OCI-LY3 (cell line): Measurements from ENCODE around the gene NEUROD2.

ENCODE experiments used
- H2AFZ ChIP-seq: fragments of 200-600, 300-600 bp; shearing (Covaris generic); 2 replicates; pipeline ENCODE4 v1.6.0; 2014; ENCODE audit warnings: antibody characterized with exemption, low read depth, low read length
- H3K27ac ChIP-seq: fragments of 200-600, 300-600 bp; sonication (generic); 2 replicates; pipeline ENCODE4 v1.5.1; 2014; ENCODE audit warnings: mild to moderate bottlenecking, low read length, moderate library complexity, mixed read lengths
- H3K27me3 ChIP-seq: fragments of 200-600, 300-600 bp; sonication (generic); 2 replicates; pipeline ENCODE4 v1.6.1; 2014; ENCODE audit warnings: low read depth, low read length, mixed read lengths
- H3K36me3 ChIP-seq: fragments of 200-600, 300-600 bp; sonication (generic); replicated peaks from 2 replicates; pipeline ENCODE3; 2014; ENCODE audit warnings: low read depth, low read length, mixed read lengths
- H3K4me1 ChIP-seq: fragments of 300-600, 200-600 bp; sonication (generic); 2 replicates; pipeline ENCODE4 v1.6.1; 2014; ENCODE audit warnings: low read length, mixed read lengths
- H3K4me2 ChIP-seq: fragments of 200-600, 300-600 bp; sonication (generic); 2 replicates; pipeline ENCODE4 v1.6.1; 2014; ENCODE audit warnings: low read length, mixed read lengths
- H3K4me3 ChIP-seq: fragments of 300-600, 200-600 bp; sonication (generic); 2 replicates; pipeline ENCODE4 v1.5.1; 2014; ENCODE audit warnings: antibody characterized with exemption, mild to moderate bottlenecking, low read length, moderate library complexity
- H3K79me2 ChIP-seq: fragments of 300-600, 200-600 bp; shearing (Covaris generic); 2 replicates; pipeline ENCODE4 v1.6.1; 2014; ENCODE audit warnings: mild to moderate bottlenecking, low read length, mixed read lengths
- H3K9ac ChIP-seq: fragments of 300-600, 200-600 bp; shearing (Covaris generic); 2 replicates; pipeline ENCODE4 v1.6.0; 2014; ENCODE audit warnings: mild to moderate bottlenecking, low read length, moderate library complexity
- H3K9me3 ChIP-seq: fragments of 200-600, 300-600 bp; shearing (Covaris generic); 2 replicates; pipeline ENCODE4 v1.6.1; 2014; ENCODE audit warnings: low read length, mixed read lengths; ENCODE audit not compliant: insufficient read depth
- H4K20me1 ChIP-seq: fragments of 200-600, 300-600 bp; sonication (generic); 2 replicates; pipeline ENCODE4 v1.6.1; 2016; ENCODE audit warnings: low read length, mixed read lengths; ENCODE audit not compliant: insufficient read depth
- EZH2phosphoT487 ChIP-seq: fragments of 200-600 bp; shearing (Covaris generic); IDR thresholded peaks from 2 replicates; pipeline ENCODE4 v1.6.1; 2018; ENCODE audit warnings: antibody characterized with exemption, mixed run types, low read depth
- TF ChIP-seq, protein P1 (sequence below): fragments of 200-600, 300-600 bp; sonication (generic); IDR thresholded peaks from 2 replicates; pipeline ENCODE4 v1.5.1; 2014; ENCODE audit warnings: antibody characterized with exemption, low read length, low read depth

Gene NEUROD2

DNA sequence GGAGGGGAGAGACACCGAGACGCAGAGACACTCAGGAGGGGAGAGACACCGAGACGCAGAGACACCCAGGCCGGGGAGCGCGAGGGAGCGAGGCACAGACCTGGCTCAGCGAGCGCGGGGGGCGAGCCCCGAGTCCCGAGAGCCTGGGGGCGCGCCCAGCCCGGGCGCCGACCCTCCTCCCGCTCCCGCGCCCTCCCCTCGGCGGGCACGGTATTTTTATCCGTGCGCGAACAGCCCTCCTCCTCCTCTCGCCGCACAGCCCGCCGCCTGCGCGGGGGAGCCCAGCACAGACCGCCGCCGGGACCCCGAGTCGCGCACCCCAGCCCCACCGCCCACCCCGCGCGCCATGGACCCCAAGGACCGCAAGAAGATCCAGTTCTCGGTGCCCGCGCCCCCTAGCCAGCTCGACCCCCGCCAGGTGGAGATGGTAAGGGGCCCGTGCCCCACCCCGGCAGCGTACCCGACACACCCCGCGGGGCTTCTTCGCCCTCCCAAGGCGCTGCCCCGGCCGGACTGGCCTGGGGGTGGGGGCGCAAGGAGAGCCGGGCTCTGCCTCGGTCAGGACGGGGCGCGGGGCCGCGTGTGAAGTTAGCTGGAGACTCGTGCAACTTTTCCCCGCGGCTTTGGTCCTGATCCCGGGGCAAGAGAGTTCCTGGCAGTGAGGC, 19.5 kb upstream of the NEUROD2 start:
- Histone ChIP-seq H3K9ac (no peak overlapping the region), H3K4me3 (no peak overlapping the region)
- TF ChIP-seq, protein P1, sequence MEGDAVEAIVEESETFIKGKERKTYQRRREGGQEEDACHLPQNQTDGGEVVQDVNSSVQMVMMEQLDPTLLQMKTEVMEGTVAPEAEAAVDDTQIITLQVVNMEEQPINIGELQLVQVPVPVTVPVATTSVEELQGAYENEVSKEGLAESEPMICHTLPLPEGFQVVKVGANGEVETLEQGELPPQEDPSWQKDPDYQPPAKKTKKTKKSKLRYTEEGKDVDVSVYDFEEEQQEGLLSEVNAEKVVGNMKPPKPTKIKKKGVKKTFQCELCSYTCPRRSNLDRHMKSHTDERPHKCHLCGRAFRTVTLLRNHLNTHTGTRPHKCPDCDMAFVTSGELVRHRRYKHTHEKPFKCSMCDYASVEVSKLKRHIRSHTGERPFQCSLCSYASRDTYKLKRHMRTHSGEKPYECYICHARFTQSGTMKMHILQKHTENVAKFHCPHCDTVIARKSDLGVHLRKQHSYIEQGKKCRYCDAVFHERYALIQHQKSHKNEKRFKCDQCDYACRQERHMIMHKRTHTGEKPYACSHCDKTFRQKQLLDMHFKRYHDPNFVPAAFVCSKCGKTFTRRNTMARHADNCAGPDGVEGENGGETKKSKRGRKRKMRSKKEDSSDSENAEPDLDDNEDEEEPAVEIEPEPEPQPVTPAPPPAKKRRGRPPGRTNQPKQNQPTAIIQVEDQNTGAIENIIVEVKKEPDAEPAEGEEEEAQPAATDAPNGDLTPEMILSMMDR: no peak
- no peak for TF ChIP-seq EZH2phosphoT487

GRCh38 chr17:39626171-39627046, 18.7 kb upstream of the NEUROD2 start, which contains the start of gene PPP1R1B:
TSS of gene PPP1R1B (plus strand) at chr17:39626952. CDS start at chr17:39627393, 441 bp downstream.
- no peaks in the 10 kb centered on the region for H3K27me3 ChIP-seq
- no peak within 1 kb of the TSS for H3K9ac ChIP-seq
- no peak within 1 kb of the TSS for H2AFZ ChIP-seq
- H3K79me2 ChIP-seq: no peaks in the 10 kb centered on the region
- peaks cover 15% of the 10 kb centered on the region for H3K4me1 ChIP-seq
- no peak within 1 kb of the TSS for H3K4me3 ChIP-seq
- H3K4me2 ChIP-seq: no peak within 1 kb of the TSS
- no peak within 1 kb of the TSS for H3K27ac ChIP-seq
- no peaks in the 10 kb centered on the region for H4K20me1 ChIP-seq
- TF ChIP-seq, protein P1: no peak
- no peaks in the 10 kb centered on the region for H3K9me3 ChIP-seq
- no peaks in the 10 kb centered on the region for H3K36me3 ChIP-seq

More for the DNA sequence above, 19.5 kb upstream of the NEUROD2 start:
- Histone ChIP-seq H3K9me3 (no peaks in the 10 kb centered on the region), H4K20me1 (no peaks in the 10 kb centered on the region), H3K4me2 (no peak overlapping the region), H3K4me1 (peaks cover 11% of the 10 kb centered on the region), H3K79me2 (no peaks in the 10 kb centered on the region), H2AFZ (no peak overlapping the region), H3K27me3 (no peaks in the 10 kb centered on the region), H3K27ac (no peak overlapping the region), H3K36me3 (no peaks in the 10 kb centered on the region)

- Histone ChIP-seq H2AFZ (no peak overlapping the region), H3K27ac (no peak overlapping the region), H3K36me3 (no peaks in the 10 kb centered on the region), H3K27me3 (no peaks in the 10 kb centered on the region), H3K4me1 (peaks cover 18% of the 10 kb centered on the region), H3K79me2 (no peaks in the 10 kb centered on the region), H3K4me2 (no peak overlapping the region), H3K9me3 (no peaks in the 10 kb centered on the region), H3K9ac (no peak overlapping the region), H3K4me3 (no peak overlapping the region), H4K20me1 (no peaks in the 10 kb centered on the region)
- TF ChIP-seq, protein P1: no peak
- TF ChIP-seq EZH2phosphoT487: no peak
Observed at GRCh38 chr17:39625198-39625785, 17.6 kb upstream of the NEUROD2 start.

DNA sequence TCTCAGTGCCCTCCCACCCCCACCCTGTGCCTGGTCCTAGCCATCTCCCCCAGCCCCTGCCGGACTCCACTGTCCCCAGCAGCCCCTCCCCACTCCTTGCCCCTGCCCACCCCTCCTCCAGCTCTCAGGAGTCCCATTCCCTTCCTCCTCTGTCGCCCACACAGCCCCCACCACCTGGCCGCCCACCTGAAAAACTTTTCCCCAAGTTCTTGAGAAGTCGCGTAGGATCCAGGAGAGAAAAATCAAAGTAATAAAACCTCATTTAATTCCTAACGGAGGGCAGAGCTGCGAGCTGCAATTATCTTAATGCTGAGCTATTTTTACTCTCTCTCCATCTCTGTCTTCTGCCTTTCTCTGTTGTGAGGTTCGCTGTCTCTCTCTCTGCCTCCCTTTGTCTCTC, 16.6 kb upstream of the NEUROD2 start:
- H3K9ac ChIP-seq: no peak overlapping the region
- no peaks in the 10 kb centered on the region for H3K27me3 ChIP-seq
- no peak overlapping the region for H3K4me3 ChIP-seq
- peaks cover 18% of the 10 kb centered on the region for H3K4me1 ChIP-seq
- no peaks in the 10 kb centered on the region for H4K20me1 ChIP-seq
- H3K4me2 ChIP-seq: no peak overlapping the region
- no peak for TF ChIP-seq EZH2phosphoT487
- TF ChIP-seq, protein P1: no peak
- H3K79me2 ChIP-seq: no peaks in the 10 kb centered on the region
- no peaks in the 10 kb centered on the region for H3K36me3 ChIP-seq
- no peak overlapping the region for H3K27ac ChIP-seq
- H3K9me3 ChIP-seq: no peaks in the 10 kb centered on the region
- H2AFZ ChIP-seq: no peak overlapping the region
